Right atrium auricular region (tissue), 2 donors: ENCODE data around the gene STXBP1. TPM values are rescaled to one million over a fixed set of nuclear protein-coding genes. Genes with fewer than 3 reads are reported as not detected.
"Not testable (repeated sequence)": the region's sequence is repeated elsewhere in the genome, so short reads cannot be mapped to it uniquely, and the experiment has no call there.

Experiments used
- DNase-seq: peaks from one replicate; pipeline ENCODE4 v3.0.0-alpha.2; 2019; ENCODE audit warnings: low spot score
- H3K27ac ChIP-seq, 2 donors: fragments of 200-600 bp; sonication (generic); 1 replicate in 1 of 2; 2 replicates in 1 of 2; pipeline ENCODE4 v1.5.1; 2016 to 2019
- H3K27me3 ChIP-seq, 2 donors: fragments of 200-600 bp; sonication (generic); one replicate each; pipeline versions ENCODE4 v1.5.1 to v1.6.0; 2017 to 2019
- H3K36me3 ChIP-seq: fragments of 200-600 bp; sonication (generic); one replicate; pipeline ENCODE4 v1.5.1; 2016
- H3K4me1 ChIP-seq, 2 donors: fragments of 200-600 bp; sonication (generic); one replicate each; pipeline versions ENCODE4 v1.5.1 to v1.6.0; 2017 to 2019
- H3K4me3 ChIP-seq, 2 donors: fragments of 200-600 bp; sonication (generic); 1 replicate in 1 of 2; 2 replicates in 1 of 2; pipeline ENCODE4 v1.5.1; 2017 to 2019; ENCODE audit warnings: mild to moderate bottlenecking in 1 of 2, moderate library complexity in 1 of 2
- H3K9me3 ChIP-seq, 2 donors: fragments of 200-600 bp; sonication (generic); one replicate each; pipeline ENCODE4 v1.5.1; 2019
- CTCF ChIP-seq, 2 donors: fragments of 200-600 bp; sonication (generic); IDR thresholded peaks; one replicate each; pipeline ENCODE4 v1.5.1; 2019; ENCODE audit warnings: antibody characterized with exemption in 2 of 2
- total RNA-seq, 2 donors: library from RNA; depleted of rRNA; stranded (reverse); fragments of >200 nt; gene quantifications; one replicate each; pipeline ENCODE4 v1.1.0, GENCODE V29; 2016

The STXBP1 gene
- total RNA-seq, 2 donors from 2014 or later: 44.9 to 72.8 TPM

- peak overlapping the region; percentile 92 to 97 for H3K27ac ChIP-seq
Observed at GRCh38 chr9:127612939-127613582, 984 bp downstream of the STXBP1 start.

GRCh38 chr9:127613583-127613954 is 1.5 kb downstream of the STXBP1 start:
- Histone ChIP-seq H3K27ac (peak overlapping the region; percentile 92 to 97), H3K36me3 (no peaks in the 10 kb centered on the region), H3K4me1 (peaks cover 2 to 20% of the 10 kb centered on the region in 2 donors), H3K27me3 (no peaks in the 10 kb centered on the region), H3K4me3 (peak overlapping the region; percentile 90 to 94), H3K9me3 (no peaks in the 10 kb centered on the region)
- TF ChIP-seq CTCF (IDR thresholded peaks at IDR 0.05): no peak
- no peak for DNase-seq

More at GRCh38 chr9:127612939-127613582, 984 bp downstream of the STXBP1 start:
- Histone ChIP-seq H3K4me3 (peak overlapping the region; percentile 90 to 94), H3K27me3 (no peaks in the 10 kb centered on the region), H3K9me3 (no peaks in the 10 kb centered on the region), H3K4me1 (peaks cover 2 to 25% of the 10 kb centered on the region in 2 donors), H3K36me3 (no peaks in the 10 kb centered on the region)
- DNase-seq: peak; percentile 92
- TF ChIP-seq CTCF (IDR thresholded peaks at IDR 0.05): no peak

- TF ChIP-seq CTCF (IDR thresholded peaks at IDR 0.05): no peak
- Histone ChIP-seq H3K36me3 (no peaks in the 10 kb centered on the region), H3K27ac (no peak overlapping the region), H3K9me3 (no peaks in the 10 kb centered on the region), H3K4me1 (peaks cover 0 to 17% of the 10 kb centered on the region in 2 donors), H3K4me3 (no peak overlapping the region), H3K27me3 (no peaks in the 10 kb centered on the region)
- no peak for DNase-seq
Observed at GRCh38 chr9:127614961-127615360, 2.9 kb downstream of the STXBP1 start.

GRCh38 chr9:127621339-127621970 is 9.4 kb downstream of the STXBP1 start:
- H3K27me3 ChIP-seq, H3K36me3 ChIP-seq, DNase-seq, H3K4me3 ChIP-seq, H3K27ac ChIP-seq, H3K9me3 ChIP-seq, H3K4me1 ChIP-seq: not testable (repeated sequence)

- DNase-seq: no peak
- no peak for TF ChIP-seq CTCF (IDR thresholded peaks at IDR 0.05)
- no peaks in the 10 kb centered on the region for H3K36me3 ChIP-seq
- no peak overlapping the region for H3K4me3 ChIP-seq
- peaks cover 0 to 32% of the 10 kb centered on the region in 2 donors for H3K4me1 ChIP-seq
- no peaks in the 10 kb centered on the region for H3K9me3 ChIP-seq
- no peaks in the 10 kb centered on the region for H3K27me3 ChIP-seq
- H3K27ac ChIP-seq: peak overlapping the region in 1 of 2 donors; percentile 43
Observed at GRCh38 chr9:127626752-127627493, 14.8 kb downstream of the STXBP1 start.

- H3K9me3 ChIP-seq: no peaks in the 10 kb centered on the region
- no peak for TF ChIP-seq CTCF (IDR thresholded peaks at IDR 0.05)
- no peak overlapping the region for H3K27ac ChIP-seq
- H3K4me3 ChIP-seq: no peak overlapping the region
- no peaks in the 10 kb centered on the region for H3K36me3 ChIP-seq
- peaks cover 0 to 32% of the 10 kb centered on the region in 2 donors for H3K4me1 ChIP-seq
- no peaks in the 10 kb centered on the region for H3K27me3 ChIP-seq
- DNase-seq: no peak
Observed at GRCh38 chr9:127627494-127627855, 15.4 kb downstream of the STXBP1 start.
